Glomerular endothelial cell (primary cell): ENCODE measurements around the gene SRL. TPM values are rescaled to one million over a fixed set of nuclear protein-coding genes. Genes with fewer than 3 reads are reported as not detected.
"Not testable (repeated sequence)": the region's sequence is repeated elsewhere in the genome, so short reads cannot be mapped to it uniquely, and the experiment has no call there.

Source experiments
- DNase-seq: peaks from one replicate; pipeline ENCODE4 v3.0.0-alpha.2; 2011; ENCODE audit warnings: low read depth, low spot score; ENCODE audit errors: extremely low read depth
- total RNA-seq: library from RNA; depleted of rRNA; stranded (reverse); fragments of >200 nt; gene quantifications from 2 replicates; pipeline ENCODE4 v1.2.3, GENCODE V29; 2015

The SRL gene
- total RNA-seq, 1 donor from 2014 or later, result 0.06 TPM

GRCh38 chr16:4231367-4231766, 10.5 kb downstream of the SRL start:
- DNase-seq, result no peak

- no peak for DNase-seq
These were observed 14.9 kb downstream of the SRL start for GRCh38 chr16:4227040-4227332.

- no peak for DNase-seq
These were observed 15.4 kb downstream of the SRL start for GRCh38 chr16:4226251-4227039.

GRCh38 chr16:4225075-4225474, 16.8 kb downstream of the SRL start:
- no peak for DNase-seq

GRCh38 chr16:4220358-4220757, 21.5 kb downstream of the SRL start:
- DNase-seq, result no peak

- no peak for DNase-seq
These were observed 23.7 kb downstream of the SRL start for GRCh38 chr16:4218202-4218601.

GRCh38 chr16:4217204-4218131, 24.4 kb downstream of the SRL start:
- no peak for DNase-seq

- no peak for DNase-seq
These were observed 25.3 kb downstream of the SRL start for GRCh38 chr16:4216596-4216995.

GRCh38 chr16:4215106-4215505, 26.8 kb downstream of the SRL start:
- no peak for DNase-seq

GRCh38 chr16:4214215-4214621, 27.7 kb downstream of the SRL start:
- no peak for DNase-seq

GRCh38 chr16:4213737-4214136, 28.1 kb downstream of the SRL start:
- DNase-seq, result no peak

GRCh38 chr16:4212934-4213296, 29.0 kb downstream of the SRL start:
- no peak for DNase-seq

- no peak for DNase-seq
These were observed 29.5 kb downstream of the SRL start for GRCh38 chr16:4212211-4212933.

- DNase-seq, result not testable (repeated sequence)
These were observed 30.3 kb downstream of the SRL start for GRCh38 chr16:4211445-4212210.

- DNase-seq, result no peak
These were observed 32.2 kb downstream of the SRL start for GRCh38 chr16:4209666-4210065.

GRCh38 chr16:4208341-4208751, 33.5 kb downstream of the SRL start:
- DNase-seq, result no peak

GRCh38 chr16:4207683-4208340, 34.1 kb downstream of the SRL start:
- DNase-seq, result no peak

GRCh38 chr16:4207229-4207628, 34.7 kb downstream of the SRL start:
- no peak for DNase-seq

- DNase-seq, result no peak
These were observed 35.2 kb downstream of the SRL start for GRCh38 chr16:4206680-4207079.

GRCh38 chr16:4205971-4206370, 35.9 kb downstream of the SRL start:
- no peak for DNase-seq
